Activated T-cell treated with anti-CD3 and anti-CD28 coated beads, Interleukin-2, amount 50 U/mL, for 24 hours (primary cell): ENCODE results near the gene SRI.
A peak's percentile ranks its signal among the peaks of the same experiment; 100 is the strongest.
"Not testable (repeated sequence)": the region's sequence is repeated elsewhere in the genome, so short reads cannot be mapped to it uniquely, and the experiment has no call there.

ENCODE experiments used
- DNase-seq: peaks from one replicate; pipeline ENCODE4 v3.0.0-alpha.2; 2020
- H3K27ac Mint-ChIP-seq: 2 replicates; pipeline ENCODE4 v1.8.0; 2020; ENCODE audit warnings: mild to moderate bottlenecking, mixed read lengths
- H3K27me3 Mint-ChIP-seq: 2 replicates; pipeline ENCODE4 v1.8.0; 2020; ENCODE audit warnings: mixed read lengths
- H3K36me3 Mint-ChIP-seq: 2 replicates; pipeline ENCODE4 v1.8.0; 2020; ENCODE audit warnings: low read depth, mixed read lengths
- H3K4me1 Mint-ChIP-seq: 2 replicates; pipeline ENCODE4 v1.8.0; 2020; ENCODE audit warnings: low read depth, mixed read lengths
- H3K4me3 Mint-ChIP-seq: 2 replicates; pipeline ENCODE4 v1.8.0; 2020; ENCODE audit warnings: mild to moderate bottlenecking, moderate library complexity, mixed read lengths
- H3K9me3 Mint-ChIP-seq: 2 replicates; pipeline ENCODE4 v1.8.0; 2020; ENCODE audit warnings: mixed read lengths

SRI gene

GRCh38 chr7:88219781-88220747, at the start of gene SRI:
Gene SRI (minus strand): TSS chr7:88220038. CDS start chr7:88220026, 12 bp downstream.
- H3K27me3 Mint-ChIP-seq = no peaks in the 10 kb centered on the region
- peaks cover 49% of the 10 kb centered on the region for H3K36me3 Mint-ChIP-seq
- H3K4me1 Mint-ChIP-seq = peaks cover 39% of the 10 kb centered on the region
- DNase-seq = peak; percentile 96
- H3K27ac Mint-ChIP-seq = peak within 1 kb of the TSS; percentile 98
- H3K9me3 Mint-ChIP-seq = no peaks in the 10 kb centered on the region
- peak within 1 kb of the TSS; percentile 90 for H3K4me3 Mint-ChIP-seq

- Mint-ChIP-seq H3K4me3 (no peak overlapping the region), H3K36me3 (no peaks in the 10 kb centered on the region), H3K9me3 (no peaks in the 10 kb centered on the region), H3K27me3 (peaks cover 9% of the 10 kb centered on the region), H3K27ac (no peak overlapping the region), H3K4me1 (no peaks in the 10 kb centered on the region)
- DNase-seq = no peak
These were observed 49.7 kb upstream of the SRI start for GRCh38 chr7:88269586-88269985.

- Mint-ChIP-seq H3K9me3 (no peaks in the 10 kb centered on the region), H3K36me3 (no peaks in the 10 kb centered on the region), H3K4me1 (no peaks in the 10 kb centered on the region), H3K4me3 (no peak overlapping the region), H3K27me3 (peaks cover 10% of the 10 kb centered on the region), H3K27ac (no peak overlapping the region)
- DNase-seq = no peak
These were observed 49.0 kb upstream of the SRI start for GRCh38 chr7:88268858-88269257.

- Mint-ChIP-seq H3K27ac (no peak overlapping the region), H3K36me3 (no peaks in the 10 kb centered on the region), H3K4me3 (no peak overlapping the region), H3K27me3 (peaks cover 11% of the 10 kb centered on the region), H3K4me1 (no peaks in the 10 kb centered on the region), H3K9me3 (no peaks in the 10 kb centered on the region)
- DNase-seq = no peak
These were observed 48.2 kb upstream of the SRI start for GRCh38 chr7:88268051-88268450.

GRCh38 chr7:88267421-88267820, 47.6 kb upstream of the SRI start:
- peaks cover 15% of the 10 kb centered on the region for H3K27me3 Mint-ChIP-seq
- no peaks in the 10 kb centered on the region for H3K9me3 Mint-ChIP-seq
- H3K4me1 Mint-ChIP-seq = no peaks in the 10 kb centered on the region
- no peak overlapping the region for H3K27ac Mint-ChIP-seq
- no peaks in the 10 kb centered on the region for H3K36me3 Mint-ChIP-seq
- H3K4me3 Mint-ChIP-seq = no peak overlapping the region
- no peak for DNase-seq

- H3K36me3 Mint-ChIP-seq, H3K4me3 Mint-ChIP-seq, H3K27ac Mint-ChIP-seq, H3K4me1 Mint-ChIP-seq, DNase-seq, H3K9me3 Mint-ChIP-seq: not testable (repeated sequence)
- peaks cover 18% of the 10 kb centered on the region for H3K27me3 Mint-ChIP-seq
These were observed 45.1 kb upstream of the SRI start for GRCh38 chr7:88264987-88265386.

GRCh38 chr7:88262562-88262961, 42.7 kb upstream of the SRI start:
- no peak for DNase-seq
- H3K27ac Mint-ChIP-seq = no peak overlapping the region
- H3K27me3 Mint-ChIP-seq = peaks cover 22% of the 10 kb centered on the region
- no peak overlapping the region for H3K4me3 Mint-ChIP-seq
- H3K4me1 Mint-ChIP-seq = no peaks in the 10 kb centered on the region
- no peaks in the 10 kb centered on the region for H3K36me3 Mint-ChIP-seq
- H3K9me3 Mint-ChIP-seq = no peaks in the 10 kb centered on the region

GRCh38 chr7:88260719-88261118, 40.9 kb upstream of the SRI start:
- DNase-seq = no peak
- no peaks in the 10 kb centered on the region for H3K4me1 Mint-ChIP-seq
- no peaks in the 10 kb centered on the region for H3K36me3 Mint-ChIP-seq
- H3K4me3 Mint-ChIP-seq = no peak overlapping the region
- H3K9me3 Mint-ChIP-seq = no peaks in the 10 kb centered on the region
- H3K27me3 Mint-ChIP-seq = peaks cover 26% of the 10 kb centered on the region
- H3K27ac Mint-ChIP-seq = no peak overlapping the region

- peaks cover 23% of the 10 kb centered on the region for H3K27me3 Mint-ChIP-seq
- H3K36me3 Mint-ChIP-seq = no peaks in the 10 kb centered on the region
- H3K4me1 Mint-ChIP-seq = no peaks in the 10 kb centered on the region
- H3K4me3 Mint-ChIP-seq = no peak overlapping the region
- no peak for DNase-seq
- no peak overlapping the region for H3K27ac Mint-ChIP-seq
- peaks cover 1% of the 10 kb centered on the region for H3K9me3 Mint-ChIP-seq
These were observed 40.0 kb upstream of the SRI start for GRCh38 chr7:88259656-88260380.

GRCh38 chr7:88258296-88258695, 38.5 kb upstream of the SRI start:
- not testable (repeated sequence) for DNase-seq, H3K27ac Mint-ChIP-seq, H3K36me3 Mint-ChIP-seq, H3K4me1 Mint-ChIP-seq, H3K4me3 Mint-ChIP-seq
- peaks cover 14% of the 10 kb centered on the region for H3K9me3 Mint-ChIP-seq
- H3K27me3 Mint-ChIP-seq = peaks cover 19% of the 10 kb centered on the region

- Mint-ChIP-seq H3K27me3 (peaks cover 13% of the 10 kb centered on the region), H3K4me3 (no peak overlapping the region), H3K4me1 (no peaks in the 10 kb centered on the region), H3K9me3 (peaks cover 16% of the 10 kb centered on the region), H3K27ac (no peak overlapping the region), H3K36me3 (no peaks in the 10 kb centered on the region)
- DNase-seq = no peak
These were observed 37.1 kb upstream of the SRI start for GRCh38 chr7:88256906-88257305.

- no peak for DNase-seq
- no peaks in the 10 kb centered on the region for H3K36me3 Mint-ChIP-seq
- H3K27ac Mint-ChIP-seq = no peak overlapping the region
- H3K4me3 Mint-ChIP-seq = no peak overlapping the region
- H3K4me1 Mint-ChIP-seq = no peaks in the 10 kb centered on the region
- peaks cover 22% of the 10 kb centered on the region for H3K27me3 Mint-ChIP-seq
- peaks cover 16% of the 10 kb centered on the region for H3K9me3 Mint-ChIP-seq
These were observed 35.0 kb upstream of the SRI start for GRCh38 chr7:88254721-88255424.

- Mint-ChIP-seq H3K27ac (no peak overlapping the region), H3K36me3 (no peaks in the 10 kb centered on the region), H3K27me3 (peaks cover 19% of the 10 kb centered on the region), H3K4me3 (no peak overlapping the region), H3K4me1 (no peaks in the 10 kb centered on the region), H3K9me3 (peaks cover 16% of the 10 kb centered on the region)
- no peak for DNase-seq
These were observed 33.8 kb upstream of the SRI start for GRCh38 chr7:88253640-88254039.

- no peak for DNase-seq
- H3K27ac Mint-ChIP-seq = no peak overlapping the region
- H3K4me3 Mint-ChIP-seq = no peak overlapping the region
- H3K9me3 Mint-ChIP-seq = no peaks in the 10 kb centered on the region
- no peaks in the 10 kb centered on the region for H3K36me3 Mint-ChIP-seq
- H3K4me1 Mint-ChIP-seq = no peaks in the 10 kb centered on the region
- peaks cover 8% of the 10 kb centered on the region for H3K27me3 Mint-ChIP-seq
These were observed 24.4 kb upstream of the SRI start for GRCh38 chr7:88244258-88244657.
